ENCODE results near the gene LARGE1. TPM values are rescaled to one million over a fixed set of nuclear protein-coding genes. Genes with fewer than 3 reads are reported as not detected.

The LARGE1 gene
- total and polyA plus RNA-seq, 2 of the 13 experiments (the other 11 are each of a cell fraction or from before 2014, with no cell fraction given) = 8.4 to 11.0 TPM

DNA sequence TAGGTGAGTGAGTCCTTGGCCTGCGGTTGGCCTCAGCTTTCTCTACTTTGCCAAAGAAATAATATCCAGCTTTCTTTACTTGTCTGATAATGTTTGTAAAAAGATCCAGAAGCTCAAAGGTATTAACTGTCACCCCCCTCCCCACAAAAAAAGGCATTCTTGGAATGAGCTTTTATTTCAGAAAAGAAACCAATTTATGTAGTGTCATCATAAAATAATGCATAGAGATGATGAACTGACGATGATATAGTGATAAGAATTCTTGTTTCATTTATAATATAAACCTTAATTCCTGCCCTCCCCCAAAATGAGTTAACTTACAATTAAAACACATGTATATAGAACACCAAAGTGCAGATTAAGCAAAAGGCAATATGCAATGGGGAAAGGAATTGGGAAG is 191.4 kb downstream of the LARGE1 start (continued):
- TF ChIP-seq HMG20B (CRISPR knock-in tag; conservative IDR thresholded peaks at IDR 0.05) = no peak

DNA sequence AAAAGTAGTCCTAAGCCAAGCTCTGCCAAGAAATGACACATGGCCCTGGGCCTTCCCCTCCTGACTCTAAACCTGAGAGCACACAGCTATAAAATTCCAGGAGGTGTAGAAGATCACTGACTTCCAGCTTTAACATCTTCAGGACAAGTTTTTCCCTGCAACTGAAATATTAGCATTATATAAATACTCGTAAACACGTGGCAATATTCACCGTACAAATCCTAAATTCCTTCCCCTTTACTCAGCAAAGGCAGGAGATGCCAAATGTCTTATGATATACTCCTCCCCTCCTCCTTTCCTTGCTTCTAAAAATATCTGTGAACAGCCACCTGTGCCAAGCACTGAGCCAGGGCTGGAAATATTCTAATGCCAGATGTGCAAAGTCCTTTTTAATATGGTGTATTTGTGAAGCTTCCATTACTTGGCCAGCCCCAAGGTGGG is 194.0 kb downstream of the LARGE1 start:
- intact Hi-C loops (cut with micrococcal nuclease; ENCODE audit: unreplicated experiment) = no loop called here

DNA sequence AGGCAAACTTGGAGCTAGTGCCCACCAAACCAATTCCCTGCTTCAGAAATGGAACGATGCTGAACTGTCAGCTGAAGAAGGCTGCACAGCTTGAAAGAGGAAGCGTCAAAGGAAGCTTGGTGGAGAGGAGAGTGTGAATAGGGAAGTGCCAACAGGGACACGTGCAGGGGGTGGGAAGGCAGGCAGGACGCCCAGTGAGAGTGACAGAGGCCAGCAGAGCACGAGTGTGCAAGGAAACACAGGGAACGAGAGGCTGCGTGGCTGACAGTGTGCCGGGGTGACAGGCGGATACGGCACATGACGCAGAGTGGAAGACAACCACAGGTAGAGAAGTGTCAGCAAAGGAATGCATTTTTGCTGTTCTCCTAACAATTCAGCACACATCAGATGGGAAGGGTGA is 196.4 kb downstream of the LARGE1 start:
- no peaks in the 10 kb centered on the region for H3K79me2 ChIP-seq (ENCODE audit: insufficient read depth, low read length)
- BruUV-seq (replicated peaks) = no TSS peak
- no peak overlapping the region for H3K27ac ChIP-seq (ENCODE audit: extremely low read length, insufficient read depth, low read length)
- FAIRE-seq = no peak
- in situ Hi-C loops (cut with HindIII; ENCODE audit: extremely low pct_ligation_motif_present, low pct_unique_long_range_greater_than_20kb) (no loop called here), intact Hi-C loops (cut with micrococcal nuclease; ENCODE audit: unreplicated experiment) (no loop called here)
- H3K27me3 ChIP-seq (ENCODE audit: control insufficient read depth in 1 of 2, insufficient read depth in 2 of 2, low read length in 2 of 2) = no peaks in the 10 kb centered on the region
- no peaks in the 10 kb centered on the region for H3K36me3 ChIP-seq (replicated peaks in 1 of 2; ENCODE audit: control insufficient read depth in 1 of 2, insufficient read depth in 2 of 2, low read length in 2 of 2)
- H3K4me1 ChIP-seq (ENCODE audit: insufficient read depth, low read length) = peaks cover 16% of the 10 kb centered on the region
- POLR2A ChIA-PET = no interaction called here
- TF ChIP-seq TMF1 (CRISPR knock-in tag; IDR thresholded peaks at IDR 0.05; ENCODE audit: low read depth) (no peak), ZNF350 (CRISPR knock-in tag; IDR thresholded peaks at IDR 0.05; ENCODE audit: borderline replicate concordance, low read depth) (no peak), CHD2 (IDR thresholded peaks at IDR 0.05; ENCODE audit: low read depth, low read length) (no peak), NCOA5 (CRISPR knock-in tag; IDR thresholded peaks at IDR 0.05) (no peak)
- TF ChIP-seq, protein P1, sequence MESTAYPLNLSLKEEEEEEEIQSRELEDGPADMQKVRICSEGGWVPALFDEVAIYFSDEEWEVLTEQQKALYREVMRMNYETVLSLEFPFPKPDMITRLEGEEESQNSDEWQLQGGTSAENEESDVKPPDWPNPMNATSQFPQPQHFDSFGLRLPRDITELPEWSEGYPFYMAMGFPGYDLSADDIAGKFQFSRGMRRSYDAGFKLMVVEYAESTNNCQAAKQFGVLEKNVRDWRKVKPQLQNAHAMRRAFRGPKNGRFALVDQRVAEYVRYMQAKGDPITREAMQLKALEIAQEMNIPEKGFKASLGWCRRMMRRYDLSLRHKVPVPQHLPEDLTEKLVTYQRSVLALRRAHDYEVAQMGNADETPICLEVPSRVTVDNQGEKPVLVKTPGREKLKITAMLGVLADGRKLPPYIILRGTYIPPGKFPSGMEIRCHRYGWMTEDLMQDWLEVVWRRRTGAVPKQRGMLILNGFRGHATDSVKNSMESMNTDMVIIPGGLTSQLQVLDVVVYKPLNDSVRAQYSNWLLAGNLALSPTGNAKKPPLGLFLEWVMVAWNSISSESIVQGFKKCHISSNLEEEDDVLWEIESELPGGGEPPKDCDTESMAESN (CRISPR knock-in tag; conservative IDR thresholded peaks at IDR 0.05) = no peak
- TF ChIP-seq, protein P2, sequence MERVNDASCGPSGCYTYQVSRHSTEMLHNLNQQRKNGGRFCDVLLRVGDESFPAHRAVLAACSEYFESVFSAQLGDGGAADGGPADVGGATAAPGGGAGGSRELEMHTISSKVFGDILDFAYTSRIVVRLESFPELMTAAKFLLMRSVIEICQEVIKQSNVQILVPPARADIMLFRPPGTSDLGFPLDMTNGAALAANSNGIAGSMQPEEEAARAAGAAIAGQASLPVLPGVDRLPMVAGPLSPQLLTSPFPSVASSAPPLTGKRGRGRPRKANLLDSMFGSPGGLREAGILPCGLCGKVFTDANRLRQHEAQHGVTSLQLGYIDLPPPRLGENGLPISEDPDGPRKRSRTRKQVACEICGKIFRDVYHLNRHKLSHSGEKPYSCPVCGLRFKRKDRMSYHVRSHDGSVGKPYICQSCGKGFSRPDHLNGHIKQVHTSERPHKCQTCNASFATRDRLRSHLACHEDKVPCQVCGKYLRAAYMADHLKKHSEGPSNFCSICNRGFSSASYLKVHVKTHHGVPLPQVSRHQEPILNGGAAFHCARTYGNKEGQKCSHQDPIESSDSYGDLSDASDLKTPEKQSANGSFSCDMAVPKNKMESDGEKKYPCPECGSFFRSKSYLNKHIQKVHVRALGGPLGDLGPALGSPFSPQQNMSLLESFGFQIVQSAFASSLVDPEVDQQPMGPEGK (CRISPR knock-in tag; IDR thresholded peaks at IDR 0.05) = no peak
- H3K9me3 ChIP-seq (ENCODE audit: low read length) = no peaks in the 10 kb centered on the region
- no peak overlapping the region for H2AFZ ChIP-seq (ENCODE audit: low read length)
- H3K9ac ChIP-seq (ENCODE audit: insufficient read depth, low read depth, low read length) = no peak overlapping the region
- CTCF ChIA-PET (ENCODE audit: low intra/inter-chr PET ratio, low total read pairs) = no interaction called here
- H3K4me3 ChIP-seq (replicated peaks in 1 of 3; ENCODE audit: insufficient read depth in 1 of 3, low read depth in 2 of 3, low read length in 3 of 3) = no peak overlapping the region
- DNase-seq (ENCODE audit: low spot score) = no peak
- H4K20me1 ChIP-seq (ENCODE audit: insufficient read depth, low read length) = no peaks in the 10 kb centered on the region
- H3K4me2 ChIP-seq (ENCODE audit: low read depth, low read length) = no peak overlapping the region
- WGBS (ENCODE audit: low lambda C conversion rate) = 96% methylated on average over 11 of the region's 11 CpGs
- no peak for ATAC-seq

More for the DNA sequence above, 194.0 kb downstream of the LARGE1 start:
- DNase-seq (ENCODE audit: low spot score) (no peak), ATAC-seq (no peak), FAIRE-seq (no peak)
- no peak overlapping the region for H2AFZ ChIP-seq (ENCODE audit: low read length)
- in situ Hi-C loops (cut with HindIII; ENCODE audit: extremely low pct_ligation_motif_present, low pct_unique_long_range_greater_than_20kb) = no loop called here
- H3K36me3 ChIP-seq (replicated peaks in 1 of 2; ENCODE audit: control insufficient read depth in 1 of 2, insufficient read depth in 2 of 2, low read length in 2 of 2) = no peaks in the 10 kb centered on the region
- H3K79me2 ChIP-seq (ENCODE audit: insufficient read depth, low read length) = no peaks in the 10 kb centered on the region
- ChIA-PET POLR2A (no interaction called here), CTCF (ENCODE audit: low intra/inter-chr PET ratio, low total read pairs) (no interaction called here)
- TF ChIP-seq ARNT2 (CRISPR knock-in tag; IDR thresholded peaks at IDR 0.05; ENCODE audit: low read depth) = no peak
- TF ChIP-seq, protein P3, sequence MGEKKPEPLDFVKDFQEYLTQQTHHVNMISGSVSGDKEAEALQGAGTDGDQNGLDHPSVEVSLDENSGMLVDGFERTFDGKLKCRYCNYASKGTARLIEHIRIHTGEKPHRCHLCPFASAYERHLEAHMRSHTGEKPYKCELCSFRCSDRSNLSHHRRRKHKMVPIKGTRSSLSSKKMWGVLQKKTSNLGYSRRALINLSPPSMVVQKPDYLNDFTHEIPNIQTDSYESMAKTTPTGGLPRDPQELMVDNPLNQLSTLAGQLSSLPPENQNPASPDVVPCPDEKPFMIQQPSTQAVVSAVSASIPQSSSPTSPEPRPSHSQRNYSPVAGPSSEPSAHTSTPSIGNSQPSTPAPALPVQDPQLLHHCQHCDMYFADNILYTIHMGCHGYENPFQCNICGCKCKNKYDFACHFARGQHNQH (CRISPR knock-in tag; IDR thresholded peaks at IDR 0.05) = no peak
- no peaks in the 10 kb centered on the region for H3K27me3 ChIP-seq (ENCODE audit: control insufficient read depth in 1 of 2, insufficient read depth in 2 of 2, low read length in 2 of 2)
- H3K4me2 ChIP-seq (ENCODE audit: low read depth, low read length) = no peak overlapping the region
- H3K4me1 ChIP-seq (ENCODE audit: insufficient read depth, low read length) = peaks cover 2% of the 10 kb centered on the region
- no peak overlapping the region for H3K9ac ChIP-seq (ENCODE audit: insufficient read depth, low read depth, low read length)
- BruUV-seq (replicated peaks) = no TSS peak
- H3K27ac ChIP-seq (ENCODE audit: extremely low read length, insufficient read depth, low read length) = no peak overlapping the region
- WGBS (ENCODE audit: low lambda C conversion rate) = 94% methylated on average over 3 of the region's 3 CpGs
- H3K9me3 ChIP-seq (ENCODE audit: low read length) = no peaks in the 10 kb centered on the region
- H3K4me3 ChIP-seq (replicated peaks in 1 of 3; ENCODE audit: insufficient read depth in 1 of 3, low read depth in 2 of 3, low read length in 3 of 3) = no peak overlapping the region
- H4K20me1 ChIP-seq (ENCODE audit: insufficient read depth, low read length) = no peaks in the 10 kb centered on the region
